ENCODE data around the gene TNIK.
A peak's percentile ranks its signal among the peaks of the same experiment; 100 is the strongest.

The TNIK gene

GRCh38 chr3:171260466-171260865 lies 199.7 kb downstream of the TNIK start:
- H3K36me3 Mint-ChIP-seq (ENCODE audit: low read depth): no peaks in the 10 kb centered on the region
- no peaks in the 10 kb centered on the region for H3K27me3 Mint-ChIP-seq
- H3K4me3 Mint-ChIP-seq: no peak overlapping the region
- DNase-seq (no peak), ATAC-seq (no peak)
- no peak overlapping the region for H3K27ac Mint-ChIP-seq
- no peaks in the 10 kb centered on the region for H3K9me3 Mint-ChIP-seq
- peaks cover 79% of the 10 kb centered on the region for H3K4me1 Mint-ChIP-seq

- ATAC-seq (no peak), DNase-seq (no peak)
- no peaks in the 10 kb centered on the region for H3K27me3 Mint-ChIP-seq
- H3K27ac Mint-ChIP-seq: peak overlapping the region; percentile 90
- H3K36me3 Mint-ChIP-seq (ENCODE audit: low read depth): peaks cover under 1% of the 10 kb centered on the region
- no peaks in the 10 kb centered on the region for H3K9me3 Mint-ChIP-seq
- no peak overlapping the region for H3K4me3 Mint-ChIP-seq
- peaks cover 90% of the 10 kb centered on the region for H3K4me1 Mint-ChIP-seq
These were observed 201.9 kb downstream of the TNIK start for GRCh38 chr3:171258316-171258715.

GRCh38 chr3:171257251-171258203 lies 202.7 kb downstream of the TNIK start:
- Mint-ChIP-seq H3K27ac (peak overlapping the region; percentile 90), H3K9me3 (no peaks in the 10 kb centered on the region), H3K36me3 (ENCODE audit: low read depth) (peaks cover 2% of the 10 kb centered on the region), H3K4me3 (peak overlapping the region; percentile 10), H3K4me1 (peaks cover 89% of the 10 kb centered on the region), H3K27me3 (no peaks in the 10 kb centered on the region)
- DNase-seq (no peak), ATAC-seq (peak; percentile 21)

- H3K27ac Mint-ChIP-seq: peak overlapping the region; percentile 90
- peak overlapping the region; percentile 6 for H3K4me3 Mint-ChIP-seq
- no peaks in the 10 kb centered on the region for H3K9me3 Mint-ChIP-seq
- H3K36me3 Mint-ChIP-seq (ENCODE audit: low read depth): peaks cover 2% of the 10 kb centered on the region
- peaks cover 88% of the 10 kb centered on the region for H3K4me1 Mint-ChIP-seq
- DNase-seq: no peak
- H3K27me3 Mint-ChIP-seq: no peaks in the 10 kb centered on the region
- ATAC-seq: peak; percentile 6
These were observed 203.6 kb downstream of the TNIK start for GRCh38 chr3:171256445-171257250.

- no peaks in the 10 kb centered on the region for H3K9me3 Mint-ChIP-seq
- H3K4me1 Mint-ChIP-seq: peaks cover 85% of the 10 kb centered on the region
- peak overlapping the region; percentile 40 for H3K4me3 Mint-ChIP-seq
- no peaks in the 10 kb centered on the region for H3K27me3 Mint-ChIP-seq
- peak overlapping the region; percentile 90 for H3K27ac Mint-ChIP-seq
- DNase-seq (no peak), ATAC-seq (peak; percentile 73)
- peaks cover 2% of the 10 kb centered on the region for H3K36me3 Mint-ChIP-seq (ENCODE audit: low read depth)
These were observed 204.9 kb downstream of the TNIK start for GRCh38 chr3:171255236-171255806.

- H3K27me3 Mint-ChIP-seq: no peaks in the 10 kb centered on the region
- peaks cover 2% of the 10 kb centered on the region for H3K36me3 Mint-ChIP-seq (ENCODE audit: low read depth)
- peaks cover 90% of the 10 kb centered on the region for H3K4me1 Mint-ChIP-seq
- no peaks in the 10 kb centered on the region for H3K9me3 Mint-ChIP-seq
- DNase-seq (no peak), ATAC-seq (no peak)
- peak overlapping the region; percentile 22 for H3K4me3 Mint-ChIP-seq
- peak overlapping the region; percentile 90 for H3K27ac Mint-ChIP-seq
These were observed 205.9 kb downstream of the TNIK start for GRCh38 chr3:171254315-171254714.

DNA sequence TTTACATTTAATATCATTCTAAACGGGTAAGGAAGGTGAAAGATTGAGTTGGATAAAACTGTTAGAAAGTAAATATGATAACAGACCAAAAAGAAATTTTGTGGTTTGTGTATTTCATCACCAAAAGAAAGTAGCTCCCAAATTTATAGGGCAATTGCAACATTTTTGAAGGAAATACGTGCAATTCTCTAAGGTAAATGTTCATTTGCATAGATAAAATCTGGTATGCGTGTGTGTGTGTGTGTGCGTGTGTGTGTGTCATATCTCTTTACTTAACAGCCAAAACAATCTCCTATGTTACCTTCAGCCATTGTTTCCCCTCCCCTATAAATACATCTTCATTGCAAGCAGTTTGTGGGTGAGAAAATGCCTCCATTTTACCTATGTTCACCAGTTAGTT lies 208.4 kb downstream of the TNIK start:
- DNase-seq (no peak), ATAC-seq (no peak)
- no peak overlapping the region for H3K4me3 Mint-ChIP-seq
- H3K36me3 Mint-ChIP-seq (ENCODE audit: low read depth): peaks cover 2% of the 10 kb centered on the region
- peaks cover 75% of the 10 kb centered on the region for H3K4me1 Mint-ChIP-seq
- no peak overlapping the region for H3K27ac Mint-ChIP-seq
- no peaks in the 10 kb centered on the region for H3K9me3 Mint-ChIP-seq
- H3K27me3 Mint-ChIP-seq: no peaks in the 10 kb centered on the region

DNA sequence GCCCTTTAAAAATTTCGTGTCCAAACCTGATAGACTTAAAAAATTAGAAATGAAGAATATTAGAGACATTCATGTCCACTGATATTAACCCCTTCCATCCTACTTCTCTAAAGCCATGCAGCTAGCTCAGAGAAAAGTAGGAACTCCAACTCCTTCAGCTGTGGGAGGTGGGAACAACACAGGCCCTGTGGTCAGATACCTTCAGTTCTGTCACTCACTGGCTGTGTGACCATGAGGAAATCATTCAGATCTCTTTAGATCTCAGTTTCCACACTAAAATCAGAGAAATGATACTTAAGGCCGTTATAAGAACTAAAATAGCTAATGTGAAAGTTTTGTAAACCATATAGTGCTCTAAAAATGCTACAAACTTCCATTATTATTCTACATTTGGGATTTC lies 209.8 kb downstream of the TNIK start:
- H3K36me3 Mint-ChIP-seq (ENCODE audit: low read depth): peaks cover 2% of the 10 kb centered on the region
- H3K4me3 Mint-ChIP-seq: no peak overlapping the region
- no peaks in the 10 kb centered on the region for H3K9me3 Mint-ChIP-seq
- H3K27me3 Mint-ChIP-seq: no peaks in the 10 kb centered on the region
- no peak for DNase-seq
- no peak overlapping the region for H3K27ac Mint-ChIP-seq
- no peak for ATAC-seq
- H3K4me1 Mint-ChIP-seq: peaks cover 61% of the 10 kb centered on the region

DNA sequence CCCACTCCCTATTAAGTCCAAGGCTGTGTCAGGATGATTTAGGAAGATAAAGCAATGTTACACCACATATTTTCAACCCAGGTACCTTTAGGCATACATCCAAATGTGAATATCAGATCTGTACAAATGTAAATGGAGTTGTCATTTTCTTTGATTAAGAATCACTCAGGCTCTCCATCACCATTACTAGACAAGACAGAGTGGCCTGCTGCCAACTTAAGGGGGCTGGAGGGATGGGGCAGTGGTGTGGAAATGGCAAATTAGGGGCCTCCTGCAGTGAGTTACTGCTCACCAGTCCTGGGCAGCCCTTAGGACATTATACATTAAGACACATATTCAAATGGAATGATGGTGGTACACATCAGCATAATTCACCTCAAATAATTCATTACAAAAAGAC lies 211.0 kb downstream of the TNIK start:
- Mint-ChIP-seq H3K4me1 (peaks cover 51% of the 10 kb centered on the region), H3K27ac (no peak overlapping the region), H3K27me3 (no peaks in the 10 kb centered on the region), H3K36me3 (ENCODE audit: low read depth) (peaks cover 2% of the 10 kb centered on the region), H3K9me3 (no peaks in the 10 kb centered on the region), H3K4me3 (no peak overlapping the region)
- ATAC-seq (no peak), DNase-seq (no peak)

DNA sequence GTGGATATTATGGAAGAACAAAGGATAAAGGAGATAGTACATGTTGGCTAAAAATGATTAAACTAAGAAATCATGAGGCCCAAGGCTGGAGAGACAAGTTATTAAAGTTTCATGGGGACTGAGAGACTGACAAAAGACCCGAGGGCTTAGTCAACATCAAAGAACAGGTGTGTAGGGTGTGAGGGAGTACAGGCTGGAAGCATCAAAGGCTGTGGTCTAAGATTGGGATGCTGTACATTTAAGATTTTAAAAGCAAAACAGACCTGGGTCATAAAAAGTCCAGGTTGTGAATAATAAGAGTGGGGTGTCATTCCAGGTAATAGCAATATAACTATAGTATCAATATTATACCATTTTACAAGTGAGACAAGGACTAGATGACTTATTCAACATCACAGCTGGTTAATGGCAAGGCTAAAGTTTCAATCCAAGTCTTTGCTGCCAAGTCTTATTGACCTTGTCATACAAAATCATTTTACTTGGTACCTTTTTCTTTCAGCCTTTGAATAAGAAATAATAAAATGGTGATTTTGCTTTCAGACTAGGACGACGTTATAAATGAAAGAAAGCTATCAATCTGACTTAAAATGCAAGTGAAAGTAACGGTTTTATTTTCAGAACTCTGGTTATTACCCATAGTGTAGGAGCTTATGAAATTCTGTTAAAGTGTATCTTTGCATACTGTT lies 211.6 kb downstream of the TNIK start:
- peak; percentile 79 for ATAC-seq
- no peak for DNase-seq
- Mint-ChIP-seq H3K4me1 (peaks cover 44% of the 10 kb centered on the region), H3K36me3 (ENCODE audit: low read depth) (peaks cover 2% of the 10 kb centered on the region), H3K9me3 (no peaks in the 10 kb centered on the region), H3K27me3 (no peaks in the 10 kb centered on the region), H3K27ac (no peak overlapping the region), H3K4me3 (no peak overlapping the region)

GRCh38 chr3:171245796-171246765 lies 214.1 kb downstream of the TNIK start:
- Mint-ChIP-seq H3K27me3 (no peaks in the 10 kb centered on the region), H3K4me1 (peaks cover 25% of the 10 kb centered on the region), H3K9me3 (peaks cover 3% of the 10 kb centered on the region), H3K36me3 (ENCODE audit: low read depth) (peaks cover 5% of the 10 kb centered on the region), H3K4me3 (no peak overlapping the region), H3K27ac (no peak overlapping the region)
- DNase-seq (no peak), ATAC-seq (no peak)

GRCh38 chr3:171242951-171243350 lies 217.3 kb downstream of the TNIK start:
- H3K9me3 Mint-ChIP-seq: peaks cover 3% of the 10 kb centered on the region
- peaks cover 1% of the 10 kb centered on the region for H3K4me1 Mint-ChIP-seq
- H3K36me3 Mint-ChIP-seq (ENCODE audit: low read depth): peaks cover 5% of the 10 kb centered on the region
- no peak for DNase-seq
- no peak overlapping the region for H3K27ac Mint-ChIP-seq
- no peaks in the 10 kb centered on the region for H3K27me3 Mint-ChIP-seq
- H3K4me3 Mint-ChIP-seq: no peak overlapping the region
- no peak for ATAC-seq

DNA sequence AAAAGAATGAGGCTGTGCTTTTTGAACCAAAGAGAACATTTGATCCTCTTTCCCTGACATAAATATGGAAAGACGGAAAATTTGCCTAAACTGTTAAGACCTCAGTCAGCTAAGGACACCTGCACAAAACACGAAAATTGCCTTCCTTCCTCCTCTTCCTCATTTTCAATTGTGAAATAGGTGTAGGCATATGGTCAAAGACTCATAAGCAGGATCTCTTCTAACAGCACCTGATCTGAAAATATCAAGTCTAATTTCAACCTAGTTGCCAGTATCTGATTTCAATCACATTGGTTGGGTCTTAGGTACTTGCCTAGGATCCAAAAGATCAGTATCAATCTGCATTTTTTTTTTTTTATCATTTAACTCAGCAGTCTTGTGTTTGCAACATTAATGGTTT lies 218.0 kb downstream of the TNIK start:
- Mint-ChIP-seq H3K27me3 (no peaks in the 10 kb centered on the region), H3K9me3 (peaks cover 3% of the 10 kb centered on the region), H3K36me3 (ENCODE audit: low read depth) (peaks cover 5% of the 10 kb centered on the region), H3K4me3 (no peak overlapping the region), H3K4me1 (peaks cover 1% of the 10 kb centered on the region), H3K27ac (no peak overlapping the region)
- no peak for ATAC-seq
- no peak for DNase-seq
